PC-3 (cell line): ENCODE data around the gene ADAMTSL2.

Experiments used
- EZH2 ChIP-seq: fragments of 300-600 bp; sonication (generic); IDR thresholded peaks from one replicate; pipeline ENCODE4 v1.6.1; 2017; ENCODE audit warnings: antibody characterized with exemption, mild to moderate bottlenecking, low read length; ENCODE audit not compliant: unreplicated experiment
- TF ChIP-seq, protein P1 (sequence below): fragments of 300-600 bp; sonication (generic); conservative IDR thresholded peaks from 2 replicates; pipeline ENCODE4 v1.5.1; 2017; ENCODE audit warnings: antibody characterized with exemption, low read depth, mild to moderate bottlenecking, low read length

DNA sequence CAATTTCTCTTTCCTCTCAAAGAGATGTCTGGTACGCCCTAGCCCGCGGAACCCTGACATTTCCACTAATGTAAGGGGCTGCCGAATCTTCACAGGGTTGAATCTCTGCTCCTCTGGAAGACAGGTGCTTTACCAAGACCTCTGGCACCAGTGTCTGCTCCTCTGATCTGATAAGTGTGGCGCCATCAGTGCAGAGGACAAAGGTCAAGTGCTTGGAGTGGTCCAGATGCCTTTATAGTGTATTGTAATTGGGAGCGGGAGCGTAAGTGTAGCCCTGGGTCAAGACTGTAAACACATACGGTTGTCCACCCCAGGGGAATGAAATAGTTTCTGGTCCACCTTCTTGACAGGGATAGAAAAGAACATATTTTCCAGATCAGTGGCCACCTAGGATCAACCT is 17.7 kb downstream of the ADAMTSL2 start:
- TF ChIP-seq, protein P1, sequence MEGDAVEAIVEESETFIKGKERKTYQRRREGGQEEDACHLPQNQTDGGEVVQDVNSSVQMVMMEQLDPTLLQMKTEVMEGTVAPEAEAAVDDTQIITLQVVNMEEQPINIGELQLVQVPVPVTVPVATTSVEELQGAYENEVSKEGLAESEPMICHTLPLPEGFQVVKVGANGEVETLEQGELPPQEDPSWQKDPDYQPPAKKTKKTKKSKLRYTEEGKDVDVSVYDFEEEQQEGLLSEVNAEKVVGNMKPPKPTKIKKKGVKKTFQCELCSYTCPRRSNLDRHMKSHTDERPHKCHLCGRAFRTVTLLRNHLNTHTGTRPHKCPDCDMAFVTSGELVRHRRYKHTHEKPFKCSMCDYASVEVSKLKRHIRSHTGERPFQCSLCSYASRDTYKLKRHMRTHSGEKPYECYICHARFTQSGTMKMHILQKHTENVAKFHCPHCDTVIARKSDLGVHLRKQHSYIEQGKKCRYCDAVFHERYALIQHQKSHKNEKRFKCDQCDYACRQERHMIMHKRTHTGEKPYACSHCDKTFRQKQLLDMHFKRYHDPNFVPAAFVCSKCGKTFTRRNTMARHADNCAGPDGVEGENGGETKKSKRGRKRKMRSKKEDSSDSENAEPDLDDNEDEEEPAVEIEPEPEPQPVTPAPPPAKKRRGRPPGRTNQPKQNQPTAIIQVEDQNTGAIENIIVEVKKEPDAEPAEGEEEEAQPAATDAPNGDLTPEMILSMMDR: no peak
- TF ChIP-seq EZH2: no peak
